Prostate gland (tissue), 2 donors: Measurements from ENCODE around the gene ACE.

ENCODE experiments used
- POLR2A ChIP-seq: fragments of 450-650 bp; IDR thresholded peaks from one replicate; pipeline ENCODE4 v1.6.1; 2016; ENCODE audit warnings: antibody characterized with exemption, mild to moderate bottlenecking
- TF ChIP-seq, protein P1 (sequence below), 4 experiments: fragments of 200-600 bp in 2 of 4; fragments of 450-650 bp in 2 of 4; sonication (generic) in 2 of 4; IDR thresholded peaks; 1 replicate in 3 of 4; 2 replicates in 1 of 4; pipeline ENCODE4 v1.5.1; 2016 to 2019; ENCODE audit warnings: antibody characterized with exemption in 4 of 4, mild to moderate bottlenecking in 2 of 4, moderate library complexity in 2 of 4

DNA sequence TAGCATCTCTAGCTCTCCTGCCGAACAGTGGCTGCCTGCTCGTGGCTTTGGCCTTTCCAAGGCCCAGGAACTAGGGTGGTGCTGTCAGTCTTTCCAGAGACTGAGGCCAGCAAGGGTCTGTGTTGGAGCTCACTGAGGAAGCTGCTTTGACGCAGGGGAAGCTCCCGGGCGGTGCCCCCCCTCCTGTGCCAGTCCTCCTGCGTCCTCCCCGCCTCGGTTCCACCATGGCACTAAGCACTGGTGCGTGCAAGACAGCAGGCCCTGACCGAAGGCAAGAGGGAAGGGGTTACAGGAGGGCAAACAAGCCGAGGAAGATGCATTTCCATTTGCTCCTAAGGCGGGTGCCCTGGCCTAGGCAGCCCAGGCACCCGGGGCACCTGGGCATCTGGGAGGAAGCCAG, 35.2 kb upstream of the ACE start:
- TF ChIP-seq, protein P1, sequence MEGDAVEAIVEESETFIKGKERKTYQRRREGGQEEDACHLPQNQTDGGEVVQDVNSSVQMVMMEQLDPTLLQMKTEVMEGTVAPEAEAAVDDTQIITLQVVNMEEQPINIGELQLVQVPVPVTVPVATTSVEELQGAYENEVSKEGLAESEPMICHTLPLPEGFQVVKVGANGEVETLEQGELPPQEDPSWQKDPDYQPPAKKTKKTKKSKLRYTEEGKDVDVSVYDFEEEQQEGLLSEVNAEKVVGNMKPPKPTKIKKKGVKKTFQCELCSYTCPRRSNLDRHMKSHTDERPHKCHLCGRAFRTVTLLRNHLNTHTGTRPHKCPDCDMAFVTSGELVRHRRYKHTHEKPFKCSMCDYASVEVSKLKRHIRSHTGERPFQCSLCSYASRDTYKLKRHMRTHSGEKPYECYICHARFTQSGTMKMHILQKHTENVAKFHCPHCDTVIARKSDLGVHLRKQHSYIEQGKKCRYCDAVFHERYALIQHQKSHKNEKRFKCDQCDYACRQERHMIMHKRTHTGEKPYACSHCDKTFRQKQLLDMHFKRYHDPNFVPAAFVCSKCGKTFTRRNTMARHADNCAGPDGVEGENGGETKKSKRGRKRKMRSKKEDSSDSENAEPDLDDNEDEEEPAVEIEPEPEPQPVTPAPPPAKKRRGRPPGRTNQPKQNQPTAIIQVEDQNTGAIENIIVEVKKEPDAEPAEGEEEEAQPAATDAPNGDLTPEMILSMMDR (IDR thresholded peaks at IDR 0.05): no peak
- TF ChIP-seq POLR2A: no peak
